ENCODE data around the gene UBE2R2.

The UBE2R2 gene

DNA sequence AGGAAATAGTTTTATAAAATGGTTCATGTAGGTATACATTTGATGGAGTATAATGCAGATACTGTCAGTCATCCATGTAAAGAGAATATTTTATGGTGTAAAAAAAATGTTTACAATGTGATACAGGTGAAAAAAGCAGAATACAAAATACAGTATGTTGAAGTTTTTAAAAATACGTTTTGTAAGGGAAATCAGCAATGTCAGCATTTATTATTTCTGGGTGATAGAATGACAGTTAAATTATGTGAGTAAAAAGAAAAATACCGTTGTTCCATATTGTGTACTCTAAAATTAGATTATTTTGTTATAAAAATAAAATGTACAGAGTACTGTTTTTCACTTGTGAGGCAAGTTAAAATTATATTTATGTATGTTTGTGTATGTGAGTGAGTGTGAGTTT, 69.0 kb downstream of the UBE2R2 start:
- no peak for DNase-seq

DNA sequence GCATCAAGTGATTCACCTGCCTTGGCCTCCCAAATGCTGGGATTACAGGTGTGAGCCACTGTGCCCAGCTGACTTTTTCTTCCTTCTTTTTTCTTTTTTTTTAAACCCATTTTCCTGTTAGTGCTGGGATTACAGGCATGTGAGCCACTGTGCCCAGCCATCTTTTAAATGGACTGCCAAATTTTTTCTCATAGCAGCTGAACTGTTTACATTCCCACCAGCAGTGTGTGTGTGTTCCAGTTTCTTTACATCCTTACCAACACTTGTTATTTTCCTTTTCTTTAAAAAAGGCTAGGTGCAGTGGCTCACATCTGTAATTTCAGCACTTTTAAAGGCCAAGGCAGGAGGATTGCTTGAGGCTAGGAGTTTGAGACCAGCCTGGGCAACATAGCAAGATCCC, 76.9 kb downstream of the UBE2R2 start:
- no peak for DNase-seq

DNA sequence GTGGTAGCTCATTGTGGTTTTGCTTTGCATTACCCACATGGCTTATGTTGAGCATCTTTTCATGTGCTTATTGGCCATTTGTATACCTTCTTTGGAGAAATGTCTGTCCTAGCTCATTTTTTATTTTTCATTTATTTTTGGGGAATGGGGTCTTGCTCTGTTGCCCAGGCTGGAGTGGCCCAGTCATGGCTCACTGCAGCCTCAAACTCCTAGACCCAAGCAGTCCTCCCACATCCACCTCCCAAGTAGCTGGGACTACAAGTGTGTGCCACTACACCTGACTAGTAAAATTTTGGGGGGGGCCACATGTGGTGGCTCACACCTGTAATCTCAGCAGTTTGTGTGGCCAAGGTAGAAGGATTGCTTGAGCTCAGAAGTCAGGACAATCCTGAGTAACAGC, 77.4 kb downstream of the UBE2R2 start:
- DNase-seq = no peak

DNA sequence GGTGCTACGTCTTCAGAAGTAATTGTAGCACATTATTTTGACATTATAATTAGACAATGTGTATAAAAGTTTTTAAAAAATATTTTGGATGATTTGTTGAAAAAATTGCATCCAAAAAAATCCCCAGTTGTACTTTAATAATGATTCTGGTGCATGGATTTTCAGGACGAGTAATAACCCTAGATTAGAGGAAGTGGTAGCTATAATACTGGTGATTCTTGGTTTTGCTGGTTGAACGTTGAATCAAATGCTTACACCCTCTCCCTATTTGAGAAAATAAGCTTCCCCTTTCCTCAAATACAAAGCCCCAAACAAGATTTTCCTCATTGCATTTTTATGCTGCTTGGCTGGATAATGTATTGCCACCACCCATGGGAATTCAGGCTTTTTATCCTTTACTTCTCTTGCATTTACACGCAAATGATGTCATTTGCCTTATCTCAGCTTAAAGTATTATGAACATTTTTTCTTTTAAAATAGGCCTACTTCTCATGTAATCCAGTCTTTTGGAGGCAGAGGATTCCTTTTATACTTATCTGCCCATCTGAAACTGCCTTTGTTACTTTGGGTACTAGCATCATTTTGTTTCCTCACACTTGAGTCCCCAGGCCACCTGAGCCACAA, 86.3 kb downstream of the UBE2R2 start:
- no peak for DNase-seq

DNA sequence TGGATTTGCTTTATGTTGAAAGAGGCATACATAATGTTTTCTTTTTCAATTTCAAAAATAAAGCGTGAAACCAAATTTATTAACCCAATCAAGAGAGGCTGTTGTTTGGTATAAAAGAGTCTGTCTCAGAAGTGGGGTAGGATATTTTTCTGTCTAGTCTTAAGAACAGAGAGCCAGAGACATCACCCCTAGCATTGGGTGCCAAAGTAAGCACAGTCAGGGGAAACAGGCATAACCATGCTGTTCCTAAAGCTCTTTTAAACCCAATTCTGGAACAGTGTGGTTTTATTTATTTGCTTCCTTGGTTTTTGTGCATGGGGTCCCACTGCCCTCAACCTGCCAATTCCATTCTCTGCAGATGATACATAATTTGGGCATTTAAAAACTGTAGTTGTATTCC, 88.2 kb downstream of the UBE2R2 start:
- no peak for DNase-seq

GRCh38 chr9:33906769-33907168, 89.8 kb downstream of the UBE2R2 start:
- no peak for DNase-seq

DNA sequence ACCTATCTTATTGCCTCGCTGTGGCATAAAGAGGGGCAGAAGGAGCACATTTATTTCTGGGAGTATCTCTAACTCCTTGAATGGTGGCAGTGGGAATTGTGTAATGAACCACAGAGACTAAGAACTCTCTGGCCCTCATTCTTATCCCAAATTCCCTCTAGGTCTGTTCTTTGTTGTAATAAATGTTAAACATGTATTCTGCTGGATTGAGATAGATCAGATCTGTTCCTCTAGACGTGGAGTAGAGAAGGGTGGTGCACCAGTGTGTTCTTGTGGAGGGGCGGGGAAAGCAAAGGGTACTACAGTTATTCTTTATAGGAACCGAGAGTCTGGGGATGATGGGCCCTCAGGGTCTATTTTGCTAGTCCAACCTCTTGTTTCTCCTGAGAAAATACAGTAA, 90.4 kb downstream of the UBE2R2 start:
- no peak for DNase-seq

GRCh38 chr9:33908114-33908513, 91.2 kb downstream of the UBE2R2 start:
- DNase-seq = no peak

DNA sequence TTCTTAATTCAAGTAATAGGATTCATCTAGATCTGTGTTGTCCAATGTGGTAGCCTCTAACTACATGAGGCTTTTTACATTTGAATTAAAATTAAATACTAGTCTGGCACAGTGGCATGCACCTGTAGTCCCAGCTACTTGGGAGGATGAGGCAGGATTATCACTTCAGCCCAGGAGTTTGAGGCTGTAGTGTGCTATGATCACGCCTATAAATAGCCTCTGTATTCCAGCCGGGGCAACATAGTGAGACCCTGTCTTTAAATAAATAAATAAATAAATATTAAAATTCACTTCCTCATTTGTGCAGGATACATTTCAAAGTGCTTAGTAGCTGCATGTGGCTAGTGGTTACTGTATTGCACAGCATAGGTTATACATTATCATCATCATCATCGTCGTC, 91.8 kb downstream of the UBE2R2 start:
- no peak for DNase-seq

DNA sequence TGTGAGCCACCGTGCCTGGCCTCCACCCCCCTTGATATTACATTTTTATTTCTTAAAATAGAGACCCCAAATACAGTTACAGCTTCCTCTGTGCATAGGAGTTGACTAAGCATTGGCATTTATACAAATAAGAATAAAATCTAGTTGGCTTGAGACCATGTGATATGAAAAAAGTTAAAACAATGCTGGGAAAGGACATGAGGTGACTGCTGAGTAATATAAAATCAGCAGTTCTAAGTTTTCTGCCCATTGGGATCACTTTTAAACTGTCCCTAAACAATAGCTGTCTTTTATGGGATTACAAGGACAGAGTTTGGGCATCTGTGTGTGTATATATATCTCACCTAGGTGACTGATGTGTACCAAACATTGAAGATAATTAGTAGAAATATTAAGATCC, 96.6 kb downstream of the UBE2R2 start:
- no peak for DNase-seq

GRCh38 chr9:33914887-33915628, 98.1 kb downstream of the UBE2R2 start:
- DNase-seq = no peak

- DNase-seq = no peak
Observed at GRCh38 chr9:33917036-33917435, 100.1 kb downstream of the UBE2R2 start.

DNA sequence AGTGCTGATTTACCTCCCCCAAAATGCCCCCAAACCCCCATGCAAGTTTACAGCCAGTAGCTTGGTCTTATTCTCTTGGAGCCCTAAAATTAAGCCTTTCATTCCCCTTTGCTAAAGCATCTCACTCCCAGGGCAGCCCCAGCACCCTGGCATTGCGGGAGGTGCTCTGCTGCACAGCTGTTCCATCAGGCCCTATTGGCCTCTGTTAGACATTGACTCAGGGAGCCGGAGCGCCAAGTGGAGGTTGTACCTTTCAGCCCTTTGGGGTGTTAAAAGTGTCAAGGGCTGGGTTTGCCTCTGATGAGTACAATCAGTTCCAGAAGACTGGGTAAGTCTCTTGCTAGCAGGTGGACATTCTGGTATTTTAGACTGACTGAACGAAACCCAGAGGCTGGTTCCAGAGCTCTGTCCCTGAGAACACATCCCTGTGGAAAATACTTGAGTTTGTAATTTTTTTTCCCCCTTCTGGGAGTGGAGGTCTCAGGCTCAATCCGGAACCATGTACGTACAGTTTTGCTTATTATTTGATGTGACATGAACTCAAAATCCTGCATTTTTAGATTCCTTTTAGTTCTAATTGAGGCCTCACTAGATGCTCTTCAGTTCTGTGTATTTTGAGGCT, 102.4 kb downstream of the UBE2R2 start:
- no peak for DNase-seq

- no peak for DNase-seq
Observed at GRCh38 chr9:33921967-33922895, 105.3 kb downstream of the UBE2R2 start.

- DNase-seq = no peak
Observed at GRCh38 chr9:33923079-33923478, 106.1 kb downstream of the UBE2R2 start.

GRCh38 chr9:33923998-33924701, 107.2 kb downstream of the UBE2R2 start:
- DNase-seq = no peak

GRCh38 chr9:33924978-33925797, 108.2 kb downstream of the UBE2R2 start:
- DNase-seq = no peak

GRCh38 chr9:33926746-33927485, 110.0 kb downstream of the UBE2R2 start:
- no peak for DNase-seq

- no peak for DNase-seq
Observed at GRCh38 chr9:33927694-33928093, 110.7 kb downstream of the UBE2R2 start.

DNA sequence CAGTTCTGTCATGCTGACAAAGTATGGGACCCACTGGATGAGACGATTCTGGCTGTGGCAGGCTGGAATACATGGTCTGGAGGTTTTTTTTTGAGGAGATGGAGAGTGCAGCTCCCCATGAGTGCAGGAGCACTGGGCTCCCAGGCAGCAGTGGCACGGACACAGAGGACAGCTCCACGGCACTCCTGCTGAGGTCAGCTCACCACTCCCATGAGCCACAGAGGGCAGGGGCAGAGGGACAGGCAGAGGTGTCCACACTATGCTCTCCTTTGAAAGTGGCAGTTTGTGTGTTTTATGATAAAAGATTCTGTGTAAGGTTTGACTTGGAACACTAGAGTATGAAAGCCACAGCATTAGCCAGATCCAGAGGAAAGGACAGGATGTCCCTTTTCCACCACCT, 114.4 kb downstream of the UBE2R2 start:
- no peak for DNase-seq
